Measurements from ENCODE around the gene NHSL2.

NHSL2 gene

GRCh38 chrX:72114807-72115206 lies 204.2 kb downstream of the NHSL2 start:
- DNase-seq: no peak

DNA sequence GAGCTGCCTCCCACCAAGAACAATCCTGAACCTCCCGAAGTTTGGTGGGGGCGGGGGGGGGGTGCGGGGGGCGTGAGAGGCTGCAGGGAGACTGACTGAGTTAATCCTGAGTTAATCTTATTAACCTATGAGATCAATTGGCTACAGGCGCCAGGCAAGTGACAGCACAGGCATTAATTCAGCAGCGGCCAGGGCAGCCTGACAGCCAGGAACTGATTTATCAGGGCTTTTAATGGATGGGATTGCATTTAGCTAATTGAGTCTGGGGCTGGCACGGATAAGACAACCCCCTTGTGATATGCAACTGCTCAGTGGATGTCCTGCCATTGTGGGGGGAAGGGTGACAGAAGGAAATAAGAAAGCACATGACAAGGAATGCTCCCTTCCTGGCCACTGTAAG lies 204.7 kb downstream of the NHSL2 start:
- DNase-seq: no peak

- no peak for DNase-seq
Measured at GRCh38 chrX:72117636-72118210, 207.1 kb downstream of the NHSL2 start.

DNA sequence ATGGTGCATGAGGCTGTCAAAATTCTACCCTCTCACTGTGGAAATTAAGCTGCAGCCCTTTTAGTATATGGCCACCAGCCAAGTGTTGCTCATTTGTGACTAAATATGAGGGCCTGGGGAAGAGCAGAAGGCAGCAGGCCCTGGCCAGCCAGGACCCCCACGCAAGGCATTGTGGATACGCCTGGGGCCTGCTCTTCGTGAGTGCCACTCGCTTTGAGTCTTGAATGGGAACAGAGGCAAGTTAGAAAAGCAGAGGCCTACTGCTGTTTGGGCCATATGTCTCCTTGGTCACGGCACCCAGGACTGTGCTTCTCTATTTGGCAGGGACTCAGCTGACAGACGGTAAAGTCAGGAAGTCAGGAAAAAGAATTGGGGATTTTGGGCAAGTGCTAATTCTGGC lies 210.2 kb downstream of the NHSL2 start:
- DNase-seq: no peak

DNA sequence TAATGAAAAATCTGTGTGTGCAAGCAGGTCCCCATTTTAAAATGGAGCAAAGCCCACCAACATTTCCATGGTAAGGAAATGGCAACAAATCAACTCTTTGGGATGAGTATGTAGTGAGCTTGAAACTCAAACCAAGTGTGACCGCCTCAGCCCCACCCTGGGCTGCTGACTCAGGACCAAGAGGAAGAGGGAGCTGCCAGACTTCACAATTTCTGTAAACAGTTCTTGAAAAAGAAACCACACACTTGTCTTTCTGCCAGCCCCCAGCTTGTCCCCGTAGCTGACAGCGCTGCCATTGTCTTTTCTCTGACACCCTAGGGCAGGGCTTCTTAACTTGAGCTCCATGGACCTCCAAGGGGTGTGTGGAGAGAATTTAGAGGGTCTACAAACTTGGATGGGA lies 210.7 kb downstream of the NHSL2 start:
- DNase-seq: peak; percentile 65

DNA sequence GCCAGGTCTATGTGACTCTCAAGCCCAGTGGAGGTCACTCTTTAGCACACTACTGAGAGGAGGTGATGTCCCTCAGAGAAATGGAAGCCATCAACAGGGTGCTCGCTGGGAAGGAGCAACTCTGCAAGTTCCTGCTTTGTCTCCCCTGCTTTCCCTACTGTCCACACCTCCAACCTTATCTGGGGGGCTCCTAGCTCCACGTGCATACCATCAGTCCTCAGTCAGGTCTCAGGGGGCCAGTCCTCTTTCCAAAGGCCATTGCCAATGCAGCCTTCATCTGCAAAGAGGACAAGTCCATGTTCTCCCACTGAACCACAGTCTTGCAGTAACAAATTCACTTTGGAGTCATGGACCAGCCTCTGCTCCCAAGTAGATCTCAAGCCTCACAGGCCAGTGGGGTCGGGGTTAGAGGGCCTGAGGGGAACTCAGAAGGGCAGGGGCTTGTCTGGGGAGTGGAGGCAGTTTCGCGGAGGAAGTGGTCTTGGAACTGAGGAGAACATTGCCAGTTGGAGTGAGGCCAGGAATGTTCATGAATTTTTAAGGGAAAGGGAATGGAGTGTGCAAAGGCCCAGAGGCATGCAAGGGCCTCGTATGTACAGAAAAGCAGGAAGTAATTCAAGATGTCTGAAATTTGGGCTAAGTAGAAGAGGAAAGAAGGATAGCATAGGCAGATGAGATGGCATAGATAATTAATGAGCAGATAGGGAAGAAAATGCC lies 212.1 kb downstream of the NHSL2 start:
- no peak for DNase-seq

GRCh38 chrX:72123471-72124185 lies 213.0 kb downstream of the NHSL2 start:
- DNase-seq: no peak

DNA sequence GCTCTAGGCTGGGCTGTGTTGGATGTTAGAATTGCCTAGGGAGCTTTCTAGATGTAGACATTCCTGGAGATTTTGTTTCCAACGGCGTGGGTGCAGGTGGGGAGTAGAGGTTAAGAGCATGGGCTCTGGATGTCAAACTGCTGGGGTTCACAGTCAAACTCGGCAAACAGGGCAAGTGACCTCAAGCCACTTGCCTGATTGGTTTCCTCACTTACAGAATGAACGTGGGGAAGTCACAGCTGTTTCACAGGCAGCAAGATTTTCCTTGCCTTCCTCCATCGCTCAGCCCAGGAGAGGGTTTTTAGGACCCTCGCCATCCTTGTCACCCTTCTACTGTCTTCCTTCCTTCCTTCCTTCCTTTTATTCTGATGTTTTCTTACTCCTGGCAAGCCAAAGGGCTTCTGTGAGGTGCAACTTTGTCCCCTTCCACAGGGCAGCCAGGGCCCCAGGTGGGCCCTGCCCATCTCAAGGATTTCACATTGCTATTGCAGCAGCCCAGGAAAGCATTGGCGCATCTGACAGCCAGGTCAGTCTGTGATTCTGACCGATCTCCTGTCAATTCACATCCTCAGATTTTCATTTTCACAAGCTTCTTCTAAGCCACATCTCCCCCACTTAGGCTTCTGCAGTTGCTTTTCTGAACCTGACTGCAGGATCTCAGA lies 214.0 kb downstream of the NHSL2 start:
- DNase-seq: no peak

DNA sequence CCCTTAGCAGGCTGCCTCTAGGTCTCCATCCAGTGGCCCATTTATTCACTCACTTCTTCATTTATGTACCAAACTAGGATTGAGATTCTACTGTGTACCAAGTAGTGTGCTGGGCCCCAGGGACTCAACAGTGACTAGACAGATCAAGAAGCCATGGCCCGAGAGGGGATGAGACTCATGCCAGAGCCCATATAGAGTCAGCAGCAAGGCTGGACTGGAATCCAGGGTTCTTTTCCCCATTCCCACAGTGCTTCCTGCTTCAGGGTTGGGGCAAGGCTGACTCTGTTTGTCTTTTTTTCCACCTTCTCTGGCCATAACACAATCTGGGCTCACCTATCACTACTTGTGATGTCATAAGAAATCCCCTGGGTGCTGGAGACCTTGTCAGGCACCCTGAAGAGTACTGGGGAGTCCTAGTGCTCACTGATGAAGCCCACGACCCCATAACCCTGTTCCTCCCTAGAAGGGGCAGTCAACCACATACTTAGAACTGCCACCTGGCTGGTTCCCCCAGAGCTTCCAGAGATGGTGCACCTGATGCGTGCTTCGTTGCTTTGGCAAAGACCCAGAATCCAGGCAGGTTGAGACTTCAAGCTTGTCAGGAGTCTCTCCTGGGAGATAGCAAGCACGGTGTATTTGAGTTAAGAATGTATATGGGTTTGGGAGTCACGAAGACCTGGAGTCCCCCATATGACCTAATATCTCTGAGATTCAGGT lies 214.8 kb downstream of the NHSL2 start:
- DNase-seq: no peak

DNA sequence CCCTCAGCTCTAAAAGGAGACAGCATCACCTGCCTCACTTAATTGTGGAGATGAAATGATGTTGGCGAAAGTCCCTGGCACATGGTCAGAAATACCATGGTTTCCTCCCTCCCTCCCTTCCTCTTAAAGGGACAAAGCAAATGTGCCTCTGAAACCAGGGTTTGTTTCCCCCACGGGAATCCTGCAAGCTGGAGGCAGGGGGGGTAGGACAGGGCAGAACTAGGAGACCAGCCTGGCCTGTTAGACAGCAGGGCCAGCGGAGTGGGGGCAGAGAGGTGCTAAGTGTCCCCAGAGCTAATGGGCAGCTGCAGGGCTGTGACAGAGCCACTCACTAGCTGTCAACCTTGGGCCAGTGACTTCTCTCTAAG lies 215.4 kb downstream of the NHSL2 start:
- DNase-seq: no peak

- peak; percentile 88 for DNase-seq
Measured at GRCh38 chrX:72126539-72127140, 216.0 kb downstream of the NHSL2 start.

DNA sequence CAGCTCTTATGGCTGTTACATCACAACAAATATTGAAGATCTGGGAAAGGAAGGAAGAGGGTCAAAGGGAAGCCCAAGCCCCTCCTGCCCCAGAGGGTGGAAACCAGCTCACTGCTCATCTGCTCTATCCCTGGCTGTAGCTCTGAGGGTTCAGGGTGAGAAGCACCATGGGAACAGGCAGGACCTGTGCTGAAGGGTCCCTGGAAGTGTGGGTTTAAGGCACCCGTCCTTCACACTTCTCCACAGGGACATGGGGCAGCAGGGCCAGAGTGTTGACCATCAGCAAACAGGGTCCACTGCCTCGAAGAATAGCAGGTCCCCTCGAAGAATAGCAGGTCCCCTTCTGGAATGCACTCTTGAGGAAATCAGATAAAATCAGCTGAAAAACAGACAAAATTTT lies 216.7 kb downstream of the NHSL2 start:
- no peak for DNase-seq

DNA sequence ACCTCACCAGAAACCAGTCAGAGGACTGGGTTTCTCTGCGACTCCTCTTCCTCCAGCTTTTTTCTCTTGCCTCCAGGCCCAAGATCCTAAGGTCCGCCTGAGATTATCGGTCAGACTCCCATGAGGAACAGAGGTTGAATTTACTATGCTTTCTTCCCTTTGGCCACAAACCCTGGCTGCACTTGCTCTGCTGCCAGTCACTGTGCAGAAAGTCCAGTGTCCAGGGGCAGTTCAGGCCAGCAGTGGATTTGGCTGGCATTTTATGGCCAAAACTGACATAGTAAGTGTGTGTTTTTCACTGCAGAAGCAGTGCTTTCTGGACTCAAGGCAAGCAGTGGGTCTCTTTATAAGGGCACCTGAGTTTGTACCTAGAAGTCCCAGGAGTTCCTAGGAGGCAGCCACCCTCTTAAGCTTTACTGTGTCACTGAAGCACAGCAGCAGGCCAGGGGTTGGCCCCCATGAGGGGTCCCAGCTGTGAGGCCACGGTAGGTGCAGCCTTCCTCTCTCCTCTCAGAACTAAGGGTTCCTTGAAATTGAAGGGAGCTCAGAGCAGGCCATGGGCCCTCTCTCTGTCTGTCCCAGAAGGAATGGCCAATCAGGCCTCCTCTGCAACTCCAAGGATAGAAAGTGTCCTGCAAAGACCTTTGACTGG lies 217.7 kb downstream of the NHSL2 start:
- no peak for DNase-seq

DNA sequence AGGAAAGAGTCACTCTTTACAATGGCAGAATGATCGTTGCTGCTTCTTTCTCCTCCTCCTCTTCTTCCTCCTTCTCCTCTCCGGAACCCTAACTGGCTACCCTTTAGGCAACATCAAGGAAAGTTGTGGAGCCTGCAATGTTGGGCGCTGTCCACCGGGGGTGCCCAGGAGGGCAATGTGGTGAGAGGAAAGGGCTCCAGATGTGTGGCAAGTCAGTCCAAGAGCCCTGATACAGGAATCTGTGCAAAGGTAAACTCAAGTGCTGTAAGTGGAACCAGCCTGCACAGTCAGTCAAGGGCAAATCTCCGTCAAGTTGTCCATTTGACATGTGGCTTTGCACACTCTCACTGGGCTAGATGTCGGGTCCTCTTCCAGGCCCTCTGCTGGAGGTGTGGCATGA lies 218.2 kb downstream of the NHSL2 start:
- DNase-seq: peak; percentile 32

- DNase-seq: no peak
Measured at GRCh38 chrX:72129661-72130060, 219.0 kb downstream of the NHSL2 start.

DNA sequence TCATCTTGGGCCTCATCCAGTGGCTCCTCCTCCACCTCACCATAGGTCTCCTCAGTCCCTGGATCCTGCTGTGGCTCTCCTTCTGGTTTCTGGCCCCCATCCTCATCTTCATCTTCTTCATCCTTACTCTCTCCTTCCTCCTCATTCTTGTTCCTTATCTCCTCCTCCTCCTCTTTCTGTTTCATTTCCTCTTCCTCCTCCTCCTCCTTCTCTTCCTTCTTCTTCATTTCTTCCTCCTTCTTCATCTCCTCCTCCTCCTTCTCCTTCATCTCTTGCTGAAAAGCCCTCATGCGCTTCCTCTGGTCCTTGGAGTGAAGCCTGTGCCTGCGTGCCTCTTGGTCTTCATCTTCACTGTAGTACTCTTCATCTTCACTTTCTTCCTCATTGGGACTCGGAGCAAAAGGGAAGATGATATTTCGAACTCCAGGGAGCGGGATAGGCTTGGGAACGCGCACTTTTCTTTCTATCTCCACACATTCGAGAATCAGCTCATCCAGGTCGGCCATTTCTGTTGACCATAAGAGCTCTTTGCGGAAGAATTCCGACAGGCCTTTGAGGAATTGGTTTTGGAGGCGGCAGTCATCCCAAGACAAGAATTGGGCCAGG lies 219.6 kb downstream of the NHSL2 start:
- DNase-seq: no peak

GRCh38 chrX:72130762-72131250 lies 220.2 kb downstream of the NHSL2 start:
- DNase-seq: no peak

GRCh38 chrX:72131317-72132294 lies 221.0 kb downstream of the NHSL2 start, which contains the start of gene RTL5:
TSS of gene RTL5 (minus strand) at chrX:72131915.
- peak; percentile 71 for DNase-seq

GRCh38 chrX:72132456-72132855 lies 221.8 kb downstream of the NHSL2 start:
- no peak for DNase-seq
